H4 (cell line): ENCODE results near the gene DUSP1. TPM values are rescaled to one million over a fixed set of nuclear protein-coding genes. Genes with fewer than 3 reads are reported as not detected.

Source experiments
- DNase-seq: peaks from one replicate; pipeline ENCODE4 v3.0.0-alpha.2; 2015; ENCODE audit warnings: low spot score
- total RNA-seq: library from RNA; depleted of rRNA; stranded (reverse); fragments of >200 nt; shearing (Covaris generic); gene quantifications from 2 replicates; pipeline ENCODE4 v1.2.3, GENCODE V29; 2014; rRNA removed

Gene DUSP1
- total RNA-seq, 1 experiment from 2014 or later: 15.8 TPM

DNA sequence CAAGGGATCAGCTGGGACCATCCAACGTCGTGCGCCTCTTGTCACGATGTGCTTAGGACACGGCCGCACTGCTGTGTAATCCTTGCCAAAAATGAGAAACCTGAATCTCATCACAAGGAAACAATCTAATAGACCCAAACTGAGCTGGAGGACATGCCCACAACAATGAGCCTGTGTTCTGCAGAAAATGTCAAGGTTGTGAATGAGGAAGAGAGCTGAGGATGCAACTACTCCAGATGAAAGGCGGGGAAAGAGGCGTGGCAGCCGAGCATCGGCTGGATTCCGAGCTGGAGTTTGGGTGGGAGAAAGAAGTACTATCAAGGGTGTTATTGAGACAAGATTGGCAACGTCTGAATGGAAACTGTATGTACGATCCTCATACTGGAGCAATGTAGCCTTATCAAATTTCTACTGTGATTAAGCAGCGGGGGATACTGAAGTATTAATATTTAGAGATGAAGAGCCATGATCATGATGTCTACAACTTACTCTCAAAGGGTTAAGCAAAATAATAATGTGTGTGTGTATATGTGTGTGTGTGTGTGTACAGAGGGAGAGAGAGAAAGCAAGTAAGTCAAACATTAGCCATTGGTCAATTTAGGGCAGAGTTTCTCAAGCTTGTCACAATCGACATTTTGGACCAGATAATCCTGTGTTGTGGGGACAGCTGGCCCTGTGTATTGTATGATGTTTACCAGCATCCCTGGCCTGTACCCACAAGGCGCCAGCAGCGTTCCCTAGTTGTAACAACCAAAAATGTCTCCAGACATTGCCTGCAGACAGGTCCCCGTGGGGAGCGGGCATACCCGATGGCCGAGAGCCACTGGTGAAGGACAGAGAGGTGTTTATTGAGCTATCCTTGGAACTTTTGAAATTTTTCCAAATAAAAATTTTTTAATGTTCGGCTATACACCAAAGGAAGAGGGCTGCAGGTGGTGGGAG, 46.5 kb downstream of the DUSP1 start:
- no peak for DNase-seq

DNA sequence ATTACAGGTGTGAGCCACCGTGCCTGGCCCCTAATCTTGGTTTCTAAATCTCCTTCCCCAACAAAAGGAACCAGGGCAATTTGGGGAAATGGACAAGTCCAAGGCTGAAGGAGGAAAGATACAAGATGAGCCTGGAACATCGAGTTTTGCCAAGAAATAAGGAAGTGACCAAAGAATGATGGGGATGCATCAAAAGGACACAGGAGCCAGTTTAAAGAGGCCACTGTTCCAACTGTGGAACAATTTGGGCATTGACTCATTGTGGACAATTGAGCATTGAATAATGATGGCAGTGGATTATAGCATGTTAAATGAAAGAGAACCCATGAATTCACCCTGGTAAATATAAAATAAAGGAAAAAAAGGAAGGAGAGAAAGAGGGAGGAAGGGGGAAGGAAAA, 47.5 kb downstream of the DUSP1 start:
- DNase-seq: no peak

DNA sequence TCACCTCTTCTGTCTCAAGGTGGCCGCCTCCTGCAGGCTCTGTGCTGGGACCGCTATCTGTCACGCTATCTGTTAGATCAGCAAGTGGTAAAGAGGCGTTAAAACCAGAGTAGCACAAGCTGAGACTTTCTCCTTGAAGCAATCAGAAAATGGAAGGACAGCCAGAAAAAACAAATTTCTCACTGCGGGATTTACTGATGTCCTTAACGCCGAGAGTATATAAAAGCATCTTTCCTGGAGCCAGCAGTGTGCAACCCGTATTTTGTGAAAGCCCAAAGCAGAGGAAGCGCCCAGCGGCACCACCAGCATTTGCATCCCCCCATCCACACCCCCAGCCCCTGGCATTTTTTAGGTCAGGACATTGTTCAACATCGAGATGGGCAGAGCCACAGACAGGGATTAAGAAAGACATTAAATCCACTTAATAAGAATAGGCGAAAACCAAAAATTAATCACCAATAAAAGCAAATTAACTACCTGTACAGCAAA, 48.6 kb downstream of the DUSP1 start:
- DNase-seq: no peak

DNA sequence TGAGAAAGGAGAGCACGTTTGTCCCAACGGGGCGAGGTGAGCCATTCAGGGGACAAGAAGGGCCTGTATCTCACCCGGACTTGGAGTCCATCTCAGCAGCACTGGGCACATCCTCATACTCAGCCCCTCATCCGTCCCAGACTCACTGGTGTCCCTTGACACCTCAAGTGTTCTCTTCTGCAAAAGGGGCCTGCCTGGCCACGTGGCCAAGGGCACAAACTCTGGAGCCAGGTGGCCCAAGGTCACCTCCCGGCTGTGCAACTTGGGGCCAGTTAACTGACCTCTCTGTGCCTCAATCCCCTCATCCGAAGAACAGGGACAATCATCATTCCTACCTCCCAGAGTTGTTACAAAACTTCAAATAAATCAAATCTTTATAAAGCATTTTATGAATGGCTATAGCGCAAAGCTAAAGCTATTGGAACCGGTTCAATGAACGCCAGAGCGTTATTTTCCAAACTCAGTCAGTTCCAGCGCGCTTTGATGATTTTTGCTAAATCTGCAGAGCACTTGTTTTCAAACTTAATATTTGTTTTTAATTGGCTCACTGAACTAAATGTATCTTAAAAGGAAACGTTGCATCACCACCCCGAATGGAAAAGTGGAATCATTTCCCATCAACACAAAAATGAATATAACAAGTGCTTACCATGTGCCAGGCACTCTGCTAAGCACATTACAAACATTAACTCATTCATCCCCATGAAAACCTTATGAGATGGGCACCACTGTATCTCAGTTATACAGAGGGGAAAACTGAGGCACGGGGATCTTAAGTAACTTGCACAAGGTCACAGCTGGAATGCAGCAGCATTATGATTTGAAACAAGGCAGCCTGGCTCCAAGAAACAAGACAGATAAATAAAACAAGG, 49.3 kb downstream of the DUSP1 start:
- DNase-seq: no peak

DNA sequence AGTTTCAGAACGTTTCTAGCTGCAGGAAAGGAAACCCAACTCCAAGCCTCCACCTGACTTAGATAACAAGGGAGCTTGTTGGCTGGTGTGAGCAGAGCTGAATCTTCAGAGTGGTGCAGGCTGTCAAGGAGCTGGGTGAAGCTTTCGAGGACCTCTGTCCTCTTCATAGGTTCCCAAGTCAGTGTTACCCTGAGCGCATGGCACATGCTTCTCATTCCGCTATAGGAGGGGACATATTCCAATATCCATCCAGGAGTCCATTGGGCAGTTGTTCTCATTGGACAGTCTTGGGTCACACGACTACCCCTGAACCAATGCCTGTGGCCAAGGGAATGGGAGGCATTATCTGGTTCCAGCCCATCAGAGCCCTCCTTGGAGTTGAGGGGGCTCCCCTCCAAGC, 50.3 kb downstream of the DUSP1 start:
- no peak for DNase-seq

DNA sequence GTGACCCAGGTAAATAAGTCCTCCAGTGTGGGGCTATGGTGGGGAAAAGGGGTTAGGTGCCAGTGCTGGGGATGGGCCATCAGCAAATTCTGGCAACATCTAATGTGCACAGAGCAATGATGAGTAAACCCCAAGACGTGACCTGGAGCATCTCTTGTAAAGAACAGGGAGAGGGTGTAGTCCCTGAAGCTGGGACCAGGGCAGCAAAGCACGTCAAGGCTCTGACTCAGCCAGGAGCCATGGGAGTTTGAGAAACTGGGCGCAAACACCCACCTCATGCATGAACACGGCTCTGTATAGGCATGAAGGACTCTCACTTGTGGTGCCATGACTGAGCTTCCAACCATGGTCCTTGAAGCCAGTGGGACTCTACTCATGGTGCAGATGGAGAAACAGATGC, 51.8 kb downstream of the DUSP1 start:
- DNase-seq: no peak

DNA sequence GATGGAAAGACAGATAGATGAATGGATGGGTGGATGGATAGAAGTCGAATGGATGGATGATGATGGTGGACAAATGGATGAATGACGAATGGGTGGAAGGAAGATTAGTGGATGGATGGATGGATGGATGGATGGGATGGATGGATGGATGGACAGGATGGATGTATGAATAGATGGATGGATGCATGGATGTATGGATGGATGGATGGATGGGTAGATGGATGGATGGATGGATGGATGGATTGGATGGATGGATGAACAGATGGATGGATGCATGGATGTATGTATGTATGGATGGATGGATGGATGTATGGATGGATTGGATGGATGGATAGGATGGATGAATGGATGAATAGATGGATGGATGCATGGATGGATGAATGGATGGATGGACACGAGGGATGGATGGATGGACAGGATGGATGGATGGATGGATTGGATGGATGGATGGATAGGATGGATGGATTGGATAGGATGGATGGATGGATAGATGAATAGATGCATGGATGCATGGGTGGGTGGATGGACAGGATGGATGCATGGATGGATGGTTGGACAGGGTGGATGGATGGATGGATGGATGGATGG, 52.4 kb downstream of the DUSP1 start:
- no peak for DNase-seq

Other genes starting within 250 kb of the DUSP1 start
- 1.6 and 2.2 TPM in 2 replicates for gene NEURL1B, start 129.9 kb downstream of the DUSP1 start, total RNA-seq
- 72.3 and 86.2 TPM in 2 replicates for gene ERGIC1, start 63.1 kb upstream of the DUSP1 start, total RNA-seq
- gene RPL26L1, start 188.2 kb upstream of the DUSP1 start, total RNA-seq: 102 and 152 TPM in 2 replicates
- gene ATP6V0E1, start 212.6 kb upstream of the DUSP1 start, total RNA-seq: 304 and 321 TPM in 2 replicates